GM19452 (cell line): ENCODE measurements around the gene GNAI2.
A peak's percentile ranks its signal among the peaks of the same experiment; 100 is the strongest.
"Not testable (repeated sequence)": the region's sequence is repeated elsewhere in the genome, so short reads cannot be mapped to it uniquely, and the experiment has no call there.

Experiments used
- ATAC-seq: cut with Tn5 transposase; IDR thresholded peaks from one replicate; pipeline ENCODE4 v1.9.1; 2021; ENCODE audit not compliant: unreplicated experiment

The GNAI2 gene

GRCh38 chr3:50263478-50264382, 27.7 kb downstream of the GNAI2 start:
- no peak for ATAC-seq

DNA sequence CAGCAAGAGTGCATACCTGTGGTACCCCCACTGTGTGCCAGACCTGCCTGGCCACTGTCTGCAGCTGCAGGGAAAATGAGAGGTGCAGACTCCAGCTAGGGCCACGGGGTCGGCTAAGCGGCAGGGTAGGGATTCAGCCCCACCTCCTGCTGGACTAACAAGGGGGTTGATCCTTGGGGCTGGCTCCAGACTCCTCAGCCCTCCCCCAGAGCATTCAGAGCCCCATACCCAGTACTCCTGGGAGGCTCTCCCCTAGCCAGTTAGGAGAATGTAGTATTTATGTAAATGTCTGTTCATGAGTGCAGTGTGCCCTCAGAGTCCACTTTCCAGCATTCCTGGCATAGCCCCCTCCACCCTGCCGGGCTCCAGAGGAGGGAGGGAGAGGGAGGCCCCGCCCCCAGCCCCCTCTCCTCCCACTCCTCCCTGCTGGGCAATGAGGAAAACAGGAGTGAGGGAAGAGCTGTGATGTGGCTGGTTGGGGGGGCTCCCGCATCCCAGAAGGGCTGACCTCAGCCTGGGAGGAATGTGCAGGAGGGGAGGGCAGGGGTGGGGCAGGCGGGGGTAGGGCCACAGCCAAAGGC, 28.5 kb downstream of the GNAI2 start:
- ATAC-seq, result no peak

GRCh38 chr3:50264964-50265485, 29.0 kb downstream of the GNAI2 start:
- ATAC-seq, result no peak

DNA sequence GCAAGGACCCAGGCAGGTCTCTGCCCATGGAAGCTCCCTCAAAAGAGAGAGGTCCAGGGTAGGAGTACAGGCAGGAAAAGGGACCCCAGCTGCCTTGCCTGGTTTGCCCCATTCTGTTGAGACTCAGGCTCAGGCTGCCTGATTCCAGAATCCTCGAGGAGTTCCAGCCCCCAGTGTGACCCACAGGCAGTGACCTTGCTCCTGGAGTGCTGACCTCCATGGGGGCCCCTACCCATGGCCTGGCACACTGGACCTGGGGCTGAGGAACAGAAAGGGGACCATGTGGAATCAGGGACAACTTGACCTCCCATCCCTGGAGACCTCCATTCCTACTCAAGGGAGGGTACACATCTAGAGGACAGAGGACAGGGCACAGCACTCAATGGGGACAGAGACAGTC, 29.6 kb downstream of the GNAI2 start:
- ATAC-seq, result no peak

- no peak for ATAC-seq
These were observed 30.0 kb downstream of the GNAI2 start for GRCh38 chr3:50266017-50266416.

DNA sequence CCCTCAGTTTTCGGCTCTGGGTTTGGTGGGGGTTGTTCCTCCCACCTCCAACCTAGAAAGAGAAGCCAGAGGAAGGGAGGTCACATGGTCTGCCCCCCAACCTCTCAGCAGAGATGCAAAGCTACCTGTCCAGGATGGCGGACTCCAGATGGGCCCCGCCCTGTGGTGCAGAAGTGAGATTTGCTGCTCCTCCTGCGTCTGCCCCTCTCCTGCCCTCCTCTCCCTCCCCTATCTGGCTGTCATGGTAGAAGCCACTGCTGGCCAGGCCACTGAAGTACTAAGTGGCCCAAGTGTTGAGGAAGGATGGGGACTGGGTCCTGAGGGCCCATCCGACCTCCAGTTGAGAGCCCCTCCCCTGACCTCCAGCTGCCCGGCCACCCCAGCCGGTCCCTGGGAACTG, 30.8 kb downstream of the GNAI2 start:
- no peak for ATAC-seq

DNA sequence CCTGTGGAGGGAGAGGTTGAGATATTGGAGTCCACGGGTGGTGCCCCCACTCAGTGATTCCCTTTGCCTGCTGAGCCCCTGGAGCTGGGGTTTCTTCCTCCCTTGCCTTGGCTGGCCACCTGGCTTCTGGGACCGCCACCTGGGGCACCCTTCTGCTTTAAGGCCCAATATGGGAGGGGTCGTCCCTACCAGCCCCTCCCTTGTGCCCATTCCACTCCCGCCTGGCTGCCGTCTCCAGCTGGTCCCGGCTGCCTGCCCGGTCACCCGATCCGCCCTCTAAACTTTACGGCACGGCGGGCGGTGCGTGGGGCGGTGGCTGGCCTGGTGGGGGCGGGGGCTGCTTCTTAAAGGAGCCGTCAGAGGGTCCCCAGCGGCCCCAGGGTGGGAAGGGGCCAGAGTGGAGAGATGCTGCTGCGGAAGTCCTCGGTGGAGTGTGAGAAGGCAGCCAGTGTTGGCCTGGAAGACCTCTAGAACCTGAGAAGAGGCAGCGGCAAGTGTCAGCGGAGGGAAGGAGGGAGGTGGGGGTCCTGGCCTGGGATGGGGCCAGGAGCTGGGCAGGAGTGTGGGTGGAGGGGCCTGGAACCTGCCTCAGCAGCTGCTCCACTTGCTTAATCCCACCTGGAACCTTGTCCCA, 31.4 kb downstream of the GNAI2 start:
- no peak for ATAC-seq

GRCh38 chr3:50268276-50268675, 32.3 kb downstream of the GNAI2 start:
- ATAC-seq, result no peak

- ATAC-seq, result no peak
These were observed 32.9 kb downstream of the GNAI2 start, which contains the start of gene SEMA3B for GRCh38 chr3:50268703-50269451. Gene SEMA3B (plus strand): TSS chr3:50269147. CDS start chr3:50269241, 94 bp downstream.

DNA sequence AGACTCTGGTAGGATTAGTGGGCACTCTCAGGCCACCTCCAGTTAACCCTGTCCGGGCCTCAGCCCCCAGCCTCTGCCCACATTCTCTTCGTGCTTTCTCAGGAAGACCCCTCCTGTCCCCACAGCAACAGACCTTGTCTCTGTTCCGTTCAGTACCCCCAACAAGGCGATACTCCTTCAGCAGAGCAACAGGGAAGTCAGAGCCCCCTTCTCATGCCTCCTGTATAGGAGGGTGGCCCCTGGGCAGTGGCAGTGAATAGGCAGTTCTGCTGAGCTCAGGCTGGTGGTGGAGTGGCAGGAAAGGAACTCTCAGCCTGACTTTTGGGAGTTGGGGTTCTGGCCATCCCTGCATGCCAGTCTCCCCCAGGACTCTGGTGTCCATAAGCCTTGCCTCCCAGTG, 33.5 kb downstream of the GNAI2 start:
- ATAC-seq, result no peak

DNA sequence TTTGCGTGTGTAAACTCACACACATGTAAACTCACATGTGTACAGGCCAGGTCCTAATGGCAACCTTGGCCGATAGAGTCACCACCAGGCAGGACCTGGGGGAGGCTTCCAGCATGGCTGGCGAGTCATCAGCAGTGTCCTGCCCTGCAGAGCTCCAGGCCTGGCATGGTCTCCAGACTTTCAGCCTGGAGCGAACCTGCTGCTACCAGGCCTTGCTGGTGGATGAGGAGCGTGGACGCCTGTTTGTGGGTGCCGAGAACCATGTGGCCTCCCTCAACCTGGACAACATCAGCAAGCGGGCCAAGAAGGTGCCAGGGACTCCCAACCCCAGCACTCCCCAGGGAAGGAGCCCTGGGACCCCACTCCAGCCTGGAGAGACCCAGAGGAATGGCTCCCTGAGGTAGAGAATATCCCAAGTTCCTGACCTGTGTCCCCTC, 34.0 kb downstream of the GNAI2 start:
- no peak for ATAC-seq

- ATAC-seq, result no peak
These were observed 34.6 kb downstream of the GNAI2 start for GRCh38 chr3:50270422-50271224.

DNA sequence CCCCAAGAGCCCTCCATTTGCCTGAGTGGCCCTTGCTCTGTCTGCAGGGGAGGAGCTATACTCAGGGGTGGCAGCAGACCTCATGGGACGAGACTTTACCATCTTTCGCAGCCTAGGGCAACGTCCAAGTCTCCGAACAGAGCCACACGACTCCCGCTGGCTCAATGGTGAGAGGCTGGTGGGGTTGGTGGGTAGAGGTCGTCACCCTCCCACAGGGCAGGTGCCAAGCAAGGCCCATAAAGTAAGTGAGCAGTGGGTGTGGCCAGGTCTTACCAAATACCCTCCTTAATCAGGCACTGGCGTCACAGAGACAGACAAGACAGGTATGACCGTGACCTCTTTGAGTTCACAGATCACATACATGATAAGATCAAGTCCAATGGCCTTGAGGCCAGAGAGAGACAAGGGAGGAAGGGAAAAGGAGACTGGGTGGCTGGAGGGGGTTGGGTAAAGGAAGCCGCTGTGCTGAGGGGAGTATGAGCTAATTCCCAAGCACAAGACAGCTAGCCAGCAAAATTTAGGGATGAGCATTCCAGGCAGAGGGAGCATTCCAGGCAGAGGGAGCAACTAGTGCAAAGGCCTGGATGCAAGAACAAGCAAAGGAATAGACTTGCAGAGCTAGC, 35.4 kb downstream of the GNAI2 start:
- ATAC-seq, result no peak

DNA sequence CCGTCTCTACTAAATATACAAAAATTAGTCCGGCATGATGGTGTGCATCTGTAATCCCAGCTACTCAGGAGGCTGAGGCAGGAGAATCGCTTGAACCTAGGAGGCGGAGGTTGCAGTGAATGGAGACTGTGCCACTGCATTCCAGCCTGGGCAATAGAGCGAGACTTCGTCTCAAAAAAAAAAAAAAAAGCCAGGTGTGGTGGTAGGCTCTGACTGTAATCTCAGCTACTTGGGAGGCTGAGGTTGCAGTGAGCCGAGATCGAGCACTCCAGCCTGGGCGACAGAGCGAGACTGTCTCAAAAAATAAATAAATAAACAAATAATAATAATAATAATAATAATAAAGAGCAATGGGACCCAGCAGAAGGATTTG, 36.5 kb downstream of the GNAI2 start:
- ATAC-seq, result not testable (repeated sequence)

GRCh38 chr3:50272911-50273688, 37.1 kb downstream of the GNAI2 start:
- ATAC-seq, result peak; percentile 84

GRCh38 chr3:50273689-50274065, 37.7 kb downstream of the GNAI2 start:
- ATAC-seq, result no peak

- ATAC-seq, result no peak
These were observed 38.5 kb downstream of the GNAI2 start for GRCh38 chr3:50274371-50275104.
